Coronary artery (tissue), 2 donors: ENCODE data around the gene LMOD2.

Experiments
- DNase-seq: peaks from one replicate; pipeline ENCODE4 v3.0.0-alpha.2; 2017; ENCODE audit warnings: low spot score
- H3K27ac ChIP-seq, 2 donors: fragments of 200-600 bp; sonication (generic); one replicate each; pipeline ENCODE4 v1.5.1; 2016 to 2019
- H3K4me3 ChIP-seq: fragments of 200-600 bp; sonication (generic); 2 replicates; pipeline ENCODE4 v1.5.1; 2016; ENCODE audit warnings: mild to moderate bottlenecking, moderate library complexity
- CTCF ChIP-seq: fragments of 200-600 bp; sonication (generic); IDR thresholded peaks from one replicate; pipeline ENCODE4 v1.5.1; 2019; ENCODE audit warnings: antibody characterized with exemption

Gene LMOD2

GRCh38 chr7:123621707-123622106, 34.0 kb upstream of the LMOD2 start:
- DNase-seq, result no peak
- Histone ChIP-seq H3K27ac (no peak overlapping the region), H3K4me3 (no peak overlapping the region)
- TF ChIP-seq CTCF, result no peak

GRCh38 chr7:123622660-123623386, 32.8 kb upstream of the LMOD2 start:
- Histone ChIP-seq H3K27ac (no peak overlapping the region), H3K4me3 (no peak overlapping the region)
- TF ChIP-seq CTCF, result no peak
- DNase-seq, result no peak

- no peak for TF ChIP-seq CTCF
- no peak for DNase-seq
- no peak overlapping the region for H3K27ac ChIP-seq
- no peak overlapping the region for H3K4me3 ChIP-seq
Observed at GRCh38 chr7:123624527-123625183, 31.0 kb upstream of the LMOD2 start.

- no peak for DNase-seq
- Histone ChIP-seq H3K4me3 (no peak overlapping the region), H3K27ac (no peak overlapping the region)
- TF ChIP-seq CTCF, result no peak
Observed at GRCh38 chr7:123625254-123625653, 30.4 kb upstream of the LMOD2 start.

- no peak for DNase-seq
- TF ChIP-seq CTCF, result no peak
- no peak overlapping the region for H3K27ac ChIP-seq
- no peak overlapping the region for H3K4me3 ChIP-seq
Observed at GRCh38 chr7:123627851-123628250, 27.8 kb upstream of the LMOD2 start.

- no peak for TF ChIP-seq CTCF
- no peak overlapping the region for H3K27ac ChIP-seq
- H3K4me3 ChIP-seq, result no peak overlapping the region
- DNase-seq, result no peak
Observed at GRCh38 chr7:123628829-123629228, 26.8 kb upstream of the LMOD2 start.

GRCh38 chr7:123629281-123629680, 26.4 kb upstream of the LMOD2 start:
- no peak overlapping the region for H3K4me3 ChIP-seq
- no peak for TF ChIP-seq CTCF

More at GRCh38 chr7:123629281-123629680, 26.4 kb upstream of the LMOD2 start:
- DNase-seq, result no peak
- no peak overlapping the region for H3K27ac ChIP-seq
